GM23248 (cell line): ENCODE results near the gene PHRF1. TPM values are rescaled to one million over a fixed set of nuclear protein-coding genes. Genes with fewer than 3 reads are reported as not detected.
A peak's percentile ranks its signal among the peaks of the same experiment; 100 is the strongest.

Experiments
- DNase-seq: peaks from one replicate; pipeline ENCODE4 v3.0.0-alpha.2; 2015
- H2AFZ ChIP-seq: fragments of 200-600 bp; sonication (generic); 2 replicates; pipeline ENCODE4 v1.6.1; 2016; ENCODE audit warnings: antibody characterized with exemption
- H3F3A ChIP-seq: fragments of 200-600 bp; sonication (generic); 2 replicates; pipeline ENCODE4 v1.6.1; 2016; ENCODE audit warnings: mild to moderate bottlenecking, antibody characterized with exemption, mixed run types; ENCODE audit not compliant: insufficient read depth
- H3K27ac ChIP-seq: fragments of 200-600 bp; sonication (generic); 2 replicates; pipeline ENCODE4 v1.5.1; 2016; ENCODE audit warnings: mild to moderate bottlenecking
- H3K27me3 ChIP-seq: fragments of 200-600 bp; sonication (generic); replicated peaks from 2 replicates; pipeline ENCODE4 v1.6.1; 2016; ENCODE audit warnings: mild to moderate bottlenecking; ENCODE audit not compliant: insufficient read depth
- H3K36me3 ChIP-seq: fragments of 200-600 bp; sonication (generic); 2 replicates; pipeline ENCODE4 v1.6.1; 2016; ENCODE audit warnings: low read depth, mild to moderate bottlenecking
- H3K4me1 ChIP-seq: fragments of 200-600 bp; sonication (generic); 2 replicates; pipeline ENCODE4 v1.6.1; 2016; ENCODE audit warnings: mild to moderate bottlenecking; ENCODE audit not compliant: insufficient read depth
- H3K4me2 ChIP-seq: fragments of 200-600 bp; sonication (generic); one replicate; pipeline ENCODE4 v1.6.1; 2016; ENCODE audit warnings: mild to moderate bottlenecking; ENCODE audit not compliant: unreplicated experiment
- H3K4me3 ChIP-seq: fragments of 200-600 bp; sonication (generic); 2 replicates; pipeline ENCODE4 v1.5.1; 2016; ENCODE audit warnings: mild to moderate bottlenecking
- H3K79me2 ChIP-seq: fragments of 200-600 bp; sonication (generic); 2 replicates; pipeline ENCODE4 v1.6.1; 2016; ENCODE audit warnings: mild to moderate bottlenecking; ENCODE audit not compliant: insufficient read depth
- H3K9ac ChIP-seq: fragments of 200-600 bp; sonication (generic); 2 replicates; pipeline ENCODE4 v1.6.1; 2016; ENCODE audit warnings: mild to moderate bottlenecking
- H3K9me2 ChIP-seq: fragments of 200-600 bp; sonication (generic); 2 replicates; pipeline ENCODE4 v1.6.1; 2016; ENCODE audit warnings: mixed run types, mild to moderate bottlenecking, moderate library complexity; ENCODE audit not compliant: insufficient read depth
- H3K9me3 ChIP-seq: fragments of 200-600 bp; sonication (generic); one replicate; pipeline ENCODE4 v1.6.1; 2017; ENCODE audit warnings: low read depth
- H4K20me1 ChIP-seq: fragments of 200-600 bp; sonication (generic); 2 replicates; pipeline ENCODE4 v1.6.0; 2016; ENCODE audit not compliant: insufficient read depth
- EZH2 ChIP-seq: fragments of 200-600 bp; sonication (generic); IDR thresholded peaks from 2 replicates; pipeline ENCODE4 v1.6.1; 2018; ENCODE audit warnings: antibody characterized with exemption, mild to moderate bottlenecking; ENCODE audit not compliant: insufficient read depth, poor library complexity, severe bottlenecking
- EZH2phosphoT487 ChIP-seq: fragments of 200-600 bp; sonication (generic); IDR thresholded peaks from 2 replicates; pipeline ENCODE4 v1.6.1; 2018; ENCODE audit warnings: antibody characterized with exemption, moderate library complexity, mild to moderate bottlenecking, low read depth; ENCODE audit not compliant: insufficient read depth
- WGBS, 2 experiments: methylation state at CpG; one replicate each; pipeline ENCODE4 v1.1.6; 2015 to 2017; ENCODE audit warnings: low lambda C conversion rate in 2 of 2, low coverage in 1 of 2; ENCODE audit errors: missing lambda C conversion rate in 2 of 2; 5-methylcytosine and 5-hydroxymethylcytosine counted together
- in situ Hi-C: fragments of 300-500 bp; cut with MboI; formaldehyde crosslinking; loops from 2 replicates; pipeline ENCODE4 v1.15.0; 2020
- polyA plus RNA-seq: library from polyadenylated mRNA; unstranded; fragments of >200 nt; fragmentation: Nextera tagmentation; extraction: Ambion mirVana; gene quantifications from 2 replicates; pipeline ENCODE4 v1.2.1, GENCODE V29; 2016
- total RNA-seq: library from RNA; depleted of rRNA; stranded (reverse); fragments of >200 nt; shearing (Covaris generic); gene quantifications from 2 replicates; pipeline ENCODE4 v1.2.3, GENCODE V29; 2014

Gene PHRF1
- total and polyA plus RNA-seq, 2 experiments from 2014 or later: 10.9 to 27.7 TPM

- Histone ChIP-seq H2AFZ (0 out of 2 replicates have a peak overlapping the region, but pooled peaks have one; percentile 38), H3K9me2 (no peaks in the 10 kb centered on the region), H3K4me2 (no peak overlapping the region), H3K79me2 (no peaks in the 10 kb centered on the region), H3K9me3 (no peaks in the 10 kb centered on the region), H3K9ac (no peak overlapping the region; the same call in 1 of the 2 replicates), H3K27me3 (peaks cover 12% of the 10 kb centered on the region), H3K36me3 (no peaks in the 10 kb centered on the region), H4K20me1 (no peaks in the 10 kb centered on the region), H3K4me3 (no peak overlapping the region), H3K4me1 (no peaks in the 10 kb centered on the region), H3K27ac (no peak overlapping the region), H3F3A (no peaks in the 10 kb centered on the region)
- in situ Hi-C loops: no loop called here
- DNase-seq: no peak
- WGBS, 2 experiments: 81 to 84% methylated on average over 18 of the region's 18 CpGs
- TF ChIP-seq EZH2 (no peak), EZH2phosphoT487 (no peak)
Observed at GRCh38 chr11:559712-560304, 16.5 kb upstream of the PHRF1 start.

GRCh38 chr11:560305-561147 is 15.7 kb upstream of the PHRF1 start, which contains the start of the genes LMNTD2 and RASSF7:
TSS of gene LMNTD2 (minus strand) at chr11:560738. CDS start at chr11:560716, 22 bp downstream.
TSS of gene RASSF7 (plus strand) at chr11:560970. CDS start at chr11:561769, 799 bp downstream.
- in situ Hi-C loops: no loop called here
- Histone ChIP-seq H3K4me3 (peak within 1 kb of the TSS; percentile 79), H3K4me1 (no peaks in the 10 kb centered on the region), H3K36me3 (no peaks in the 10 kb centered on the region), H3K4me2 (peak within 1 kb of the TSS; percentile 77), H3K79me2 (no peaks in the 10 kb centered on the region), H3K27ac (no peak within 1 kb of the TSS), H3K9me3 (no peaks in the 10 kb centered on the region), H3F3A (no peaks in the 10 kb centered on the region), H4K20me1 (no peaks in the 10 kb centered on the region), H3K27me3 (peaks cover 12% of the 10 kb centered on the region; the same call in 1 of the 2 replicates), H3K9ac (peak within 1 kb of the TSS; percentile 52), H3K9me2 (no peaks in the 10 kb centered on the region), H2AFZ (peak within 1 kb of the TSS; percentile 81)
- no peak for TF ChIP-seq EZH2
- 3 to 6% methylated on average over 31 to 65 of the region's 95 CpGs for WGBS, 2 experiments
- DNase-seq: peak; percentile 89

GRCh38 chr11:561148-562003 is 14.9 kb upstream of the PHRF1 start:
- Histone ChIP-seq H3K9me2 (no peaks in the 10 kb centered on the region), H3K27ac (no peak overlapping the region), H3K4me2 (peak overlapping the region; percentile 77), H2AFZ (peak overlapping the region; percentile 81), H3K9me3 (no peaks in the 10 kb centered on the region), H3K9ac (peak overlapping the region; percentile 52), H3F3A (no peaks in the 10 kb centered on the region), H3K79me2 (peaks cover 7% of the 10 kb centered on the region), H3K4me1 (peaks cover 1% of the 10 kb centered on the region; the same call in 1 of the 2 replicates), H4K20me1 (no peaks in the 10 kb centered on the region), H3K36me3 (peaks cover under 1% of the 10 kb centered on the region; the same call in 1 of the 2 replicates), H3K4me3 (peak overlapping the region; percentile 79), H3K27me3 (peaks cover 9% of the 10 kb centered on the region; the same call in 1 of the 2 replicates)
- DNase-seq: peak; percentile 53
- in situ Hi-C loops: no loop called here
- TF ChIP-seq EZH2: no peak
- no peak for TF ChIP-seq EZH2phosphoT487
- WGBS, 2 experiments: 15 to 18% methylated on average over 35 to 44 of the region's 67 CpGs
